Upper lobe of right lung (tissue), 1 donor: Measurements from ENCODE around the gene HBM. TPM values are rescaled to one million over a fixed set of nuclear protein-coding genes. Genes with fewer than 3 reads are reported as not detected.
A peak's percentile ranks its signal among the peaks of the same experiment; 100 is the strongest.
"Not testable (repeated sequence)": the region's sequence is repeated elsewhere in the genome, so short reads cannot be mapped to it uniquely, and the experiment has no call there.

Source experiments
- ATAC-seq: fragments of 200-7000 bp; cut with Tn5 transposase; one replicate; pipeline ENCODE4 v1.9.1; 2020; ENCODE audit warnings: mild to moderate bottlenecking, moderate library complexity
- DNase-seq: peaks from one replicate; pipeline ENCODE4 v3.0.0-alpha.2; 2020
- H3K27ac ChIP-seq: fragments of 200-600 bp; one replicate; pipeline ENCODE4 v1.8.0; 2022
- H3K27me3 ChIP-seq: fragments of 200-600 bp; one replicate; pipeline ENCODE4 v1.8.0; 2022; ENCODE audit warnings: mild to moderate bottlenecking
- H3K36me3 ChIP-seq: fragments of 200-600 bp; one replicate; pipeline ENCODE4 v1.8.0; 2022
- H3K4me1 ChIP-seq: fragments of 200-600 bp; one replicate; pipeline ENCODE4 v1.8.0; 2022
- H3K4me3 ChIP-seq: fragments of 200-600 bp; one replicate; pipeline ENCODE4 v1.8.0; 2022; ENCODE audit warnings: mild to moderate bottlenecking
- H3K9me3 ChIP-seq: fragments of 200-600 bp; one replicate; pipeline ENCODE4 v1.8.0; 2022
- intact Hi-C: fragments of 100-400 bp; cut with DNase I; formaldehyde crosslinking; loops from one replicate; pipeline ENCODE4 v1.11.0; 2022
- total RNA-seq: library from RNA; stranded (reverse); fragmentation: NEBNext Ultra II Directional; extraction: Animal tissue kit (Norgen Biotek cat#: 25700); gene quantifications from one replicate; pipeline ENCODE4 v1.2.1, GENCODE V29; 2021
- TF ChIP-seq, protein P1 (sequence below): fragments of 200-600 bp; IDR thresholded peaks from one replicate; pipeline ENCODE4 v1.8.0; 2022; ENCODE audit warnings: antibody characterized with exemption
- donor health status: DM: no; HTN: yes; CAD: no; lungs with severe emphysema.

Gene HBM
- total RNA-seq, 1 donor from 2014 or later, result not detected

DNA sequence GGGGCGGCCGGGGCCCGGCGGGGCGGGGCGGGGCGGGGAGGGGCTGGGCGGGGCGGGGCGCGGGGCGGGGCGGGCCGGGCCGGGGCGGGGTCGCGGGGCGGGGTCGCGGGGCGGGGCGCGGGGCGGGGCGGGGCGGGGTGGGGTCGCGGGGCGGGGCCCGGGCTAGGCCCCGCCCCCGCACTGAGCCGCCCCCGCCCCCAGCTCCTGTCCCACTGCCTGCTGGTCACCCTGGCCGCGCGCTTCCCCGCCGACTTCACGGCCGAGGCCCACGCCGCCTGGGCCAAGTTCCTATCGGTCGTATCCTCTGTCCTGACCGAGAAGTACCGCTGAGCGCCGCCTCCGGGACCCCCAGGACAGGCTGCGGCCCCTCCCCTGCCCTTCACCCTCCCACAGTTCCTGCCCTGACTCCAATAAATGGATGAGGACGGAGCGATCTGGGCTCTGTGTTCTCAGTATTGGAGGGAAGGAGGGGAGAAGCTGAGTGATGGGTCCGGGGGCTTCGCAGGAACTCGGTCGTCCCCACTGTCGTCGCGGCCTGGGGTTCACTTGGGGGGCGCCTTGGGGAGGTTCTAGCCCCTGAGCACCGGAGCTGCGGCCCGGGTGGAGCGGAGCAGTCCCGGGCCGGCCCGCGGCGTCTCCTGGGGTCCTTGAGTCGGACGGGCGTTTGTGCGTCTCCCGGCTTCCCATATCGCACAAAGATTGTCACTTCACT, 795 bp upstream of the HBM start:
- Histone ChIP-seq H3K9me3 (no peaks in the 10 kb centered on the region), H3K36me3 (no peaks in the 10 kb centered on the region), H3K27me3 (peaks cover 48% of the 10 kb centered on the region), H3K27ac (no peak overlapping the region), H3K4me1 (peaks cover 18% of the 10 kb centered on the region), H3K4me3 (no peak overlapping the region)
- ATAC-seq (peak; percentile 52), DNase-seq (no peak)
- intact Hi-C loops, result no loop called here
- TF ChIP-seq, protein P1, sequence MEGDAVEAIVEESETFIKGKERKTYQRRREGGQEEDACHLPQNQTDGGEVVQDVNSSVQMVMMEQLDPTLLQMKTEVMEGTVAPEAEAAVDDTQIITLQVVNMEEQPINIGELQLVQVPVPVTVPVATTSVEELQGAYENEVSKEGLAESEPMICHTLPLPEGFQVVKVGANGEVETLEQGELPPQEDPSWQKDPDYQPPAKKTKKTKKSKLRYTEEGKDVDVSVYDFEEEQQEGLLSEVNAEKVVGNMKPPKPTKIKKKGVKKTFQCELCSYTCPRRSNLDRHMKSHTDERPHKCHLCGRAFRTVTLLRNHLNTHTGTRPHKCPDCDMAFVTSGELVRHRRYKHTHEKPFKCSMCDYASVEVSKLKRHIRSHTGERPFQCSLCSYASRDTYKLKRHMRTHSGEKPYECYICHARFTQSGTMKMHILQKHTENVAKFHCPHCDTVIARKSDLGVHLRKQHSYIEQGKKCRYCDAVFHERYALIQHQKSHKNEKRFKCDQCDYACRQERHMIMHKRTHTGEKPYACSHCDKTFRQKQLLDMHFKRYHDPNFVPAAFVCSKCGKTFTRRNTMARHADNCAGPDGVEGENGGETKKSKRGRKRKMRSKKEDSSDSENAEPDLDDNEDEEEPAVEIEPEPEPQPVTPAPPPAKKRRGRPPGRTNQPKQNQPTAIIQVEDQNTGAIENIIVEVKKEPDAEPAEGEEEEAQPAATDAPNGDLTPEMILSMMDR, result no peak

DNA sequence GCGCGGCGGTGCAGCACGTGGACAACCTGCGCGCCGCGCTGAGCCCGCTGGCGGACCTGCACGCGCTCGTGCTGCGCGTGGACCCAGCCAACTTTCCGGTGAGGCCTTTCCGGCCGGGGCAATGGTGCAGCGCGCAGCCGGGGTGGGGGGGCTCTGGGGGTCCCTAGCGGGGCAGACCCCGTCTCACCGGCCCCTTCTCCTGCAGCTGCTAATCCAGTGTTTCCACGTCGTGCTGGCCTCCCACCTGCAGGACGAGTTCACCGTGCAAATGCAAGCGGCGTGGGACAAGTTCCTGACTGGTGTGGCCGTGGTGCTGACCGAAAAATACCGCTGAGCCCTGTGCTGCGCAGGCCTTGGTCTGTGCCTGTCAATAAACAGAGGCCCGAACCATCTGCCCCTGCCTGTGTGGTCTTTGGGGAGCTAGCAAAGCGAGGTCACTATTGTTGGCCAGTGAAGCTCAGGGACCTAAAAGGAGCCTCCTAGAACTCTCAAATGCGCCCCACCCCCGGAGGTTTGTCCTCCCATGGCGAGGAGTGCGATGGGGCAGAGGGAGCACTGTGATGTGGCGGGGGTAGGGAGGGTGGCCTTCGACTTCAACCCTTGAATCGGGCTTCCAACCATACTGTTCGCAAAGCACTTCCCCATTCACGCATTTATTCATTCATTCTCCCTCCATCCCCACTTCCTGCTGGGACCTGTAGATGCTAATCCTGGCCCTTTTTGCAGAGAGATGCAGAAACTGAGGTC, 770 bp downstream of the HBM start:
- Histone ChIP-seq H3K36me3 (no peaks in the 10 kb centered on the region), H3K9me3 (no peaks in the 10 kb centered on the region), H3K27ac (no peak overlapping the region), H3K4me1 (peaks cover 18% of the 10 kb centered on the region), H3K27me3 (peaks cover 61% of the 10 kb centered on the region), H3K4me3 (no peak overlapping the region)
- intact Hi-C loops, result no loop called here
- DNase-seq (no peak), ATAC-seq (no peak)
- TF ChIP-seq, protein P1, result no peak

DNA sequence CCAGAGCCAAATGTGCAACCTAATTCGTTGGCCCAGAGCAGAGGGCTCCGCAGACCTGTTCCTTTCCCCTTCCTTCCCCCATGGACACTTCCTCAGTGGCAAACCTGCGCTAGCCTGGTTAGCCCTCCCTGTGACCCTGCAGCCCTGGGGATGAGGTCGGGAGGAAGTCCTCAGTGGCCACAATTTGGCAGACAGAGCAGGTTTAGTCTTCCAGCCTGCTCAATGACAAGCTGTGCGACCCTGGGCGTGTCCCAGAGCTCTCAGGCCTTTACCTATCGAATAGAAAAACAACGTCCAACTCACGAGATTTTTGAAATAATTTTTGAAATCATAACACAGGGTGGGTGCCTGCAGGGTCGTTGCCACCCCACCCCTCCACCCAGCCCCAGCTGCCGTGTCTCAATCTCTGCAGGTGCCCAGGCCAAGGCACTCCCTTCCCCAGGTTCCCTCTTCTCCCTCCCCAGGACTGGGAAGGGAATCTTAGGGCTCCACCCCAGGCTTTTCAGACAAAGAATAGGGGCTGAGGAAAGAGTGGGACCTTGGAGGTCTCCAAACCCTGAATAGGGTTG, 1.4 kb downstream of the HBM start:
- H3K9me3 ChIP-seq, result no peaks in the 10 kb centered on the region
- DNase-seq (no peak), ATAC-seq (no peak)
- peaks cover 64% of the 10 kb centered on the region for H3K27me3 ChIP-seq
- H3K27ac ChIP-seq, result no peak overlapping the region
- intact Hi-C loops, result no loop called here
- TF ChIP-seq, protein P1, result no peak
- no peak overlapping the region for H3K4me3 ChIP-seq
- no peaks in the 10 kb centered on the region for H3K36me3 ChIP-seq
- H3K4me1 ChIP-seq, result peaks cover 18% of the 10 kb centered on the region

DNA sequence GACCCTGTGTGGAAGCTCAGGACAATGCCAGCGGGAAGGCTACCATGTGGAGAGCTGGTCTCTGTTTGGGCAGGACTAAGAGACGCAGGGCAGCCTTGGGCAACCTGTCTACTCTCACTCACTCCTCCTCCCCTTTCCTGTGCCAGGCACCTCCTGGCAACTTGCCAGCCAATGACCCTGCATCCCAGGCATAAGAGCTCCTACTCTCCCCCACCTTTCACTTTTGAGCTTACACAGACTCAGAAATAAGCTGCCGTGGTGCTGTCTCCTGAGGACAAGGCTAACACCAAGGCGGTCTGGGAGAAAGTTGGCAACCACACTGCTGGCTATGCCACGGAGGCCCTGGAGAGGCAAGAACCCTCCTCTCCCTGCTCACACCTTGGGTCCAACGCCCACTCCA, 2.6 kb downstream of the HBM start:
- ATAC-seq (no peak), DNase-seq (no peak)
- TF ChIP-seq, protein P1, result no peak
- Histone ChIP-seq H3K9me3 (no peaks in the 10 kb centered on the region), H3K4me1 (peaks cover 18% of the 10 kb centered on the region), H3K36me3 (no peaks in the 10 kb centered on the region), H3K27me3 (peaks cover 64% of the 10 kb centered on the region), H3K4me3 (no peak overlapping the region), H3K27ac (no peak overlapping the region)
- intact Hi-C loops, result no loop called here

DNA sequence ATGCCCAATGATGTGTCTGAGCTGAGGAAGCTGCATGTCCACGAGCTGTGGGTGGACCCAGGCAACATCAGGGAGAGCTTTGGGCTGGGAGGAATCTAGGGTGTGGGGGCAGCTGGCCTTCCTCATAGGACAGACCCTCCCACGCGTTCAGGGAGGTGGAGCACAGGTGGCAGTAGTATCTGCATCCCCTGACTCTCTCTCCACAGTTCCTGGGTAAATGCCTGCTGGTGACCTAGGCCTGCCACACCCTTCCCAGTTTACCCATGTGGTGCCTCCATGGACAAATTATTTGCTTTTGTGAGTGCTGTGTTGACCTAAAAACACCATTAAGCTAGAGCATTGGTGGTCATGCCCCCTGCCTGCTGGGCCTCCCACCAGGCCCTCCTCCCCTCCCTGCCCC, 3.2 kb downstream of the HBM start:
- intact Hi-C loops, result no loop called here
- no peaks in the 10 kb centered on the region for H3K36me3 ChIP-seq
- no peak overlapping the region for H3K4me3 ChIP-seq
- TF ChIP-seq, protein P1, result no peak
- ATAC-seq (no peak), DNase-seq (no peak)
- peaks cover 18% of the 10 kb centered on the region for H3K4me1 ChIP-seq
- H3K9me3 ChIP-seq, result no peaks in the 10 kb centered on the region
- H3K27ac ChIP-seq, result no peak overlapping the region
- H3K27me3 ChIP-seq, result peaks cover 64% of the 10 kb centered on the region

DNA sequence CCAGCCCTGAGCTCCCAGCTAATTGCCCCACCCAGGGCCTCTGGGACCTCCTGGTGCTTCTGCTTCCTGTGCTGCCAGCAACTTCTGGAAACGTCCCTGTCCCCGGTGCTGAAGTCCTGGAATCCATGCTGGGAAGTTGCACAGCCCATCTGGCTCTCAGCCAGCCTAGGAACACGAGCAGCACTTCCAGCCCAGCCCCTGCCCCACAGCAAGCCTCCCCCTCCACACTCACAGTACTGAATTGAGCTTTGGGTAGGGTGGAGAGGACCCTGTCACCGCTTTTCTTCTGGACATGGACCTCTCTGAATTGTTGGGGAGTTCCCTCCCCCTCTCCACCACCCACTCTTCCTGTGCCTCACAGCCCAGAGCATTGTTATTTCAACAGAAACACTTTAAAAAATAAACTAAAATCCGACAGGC, 4.3 kb downstream of the HBM start:
- H3K9me3 ChIP-seq, H3K4me3 ChIP-seq, DNase-seq, intact Hi-C loops, H3K36me3 ChIP-seq, H3K27ac ChIP-seq: not testable (repeated sequence)
- ATAC-seq, result peak; percentile 54
- peaks cover 70% of the 10 kb centered on the region for H3K27me3 ChIP-seq
- peaks cover 17% of the 10 kb centered on the region for H3K4me1 ChIP-seq
